Hepatocyte (in vitro differentiated cells): Measurements from ENCODE around the gene LTF. TPM values are rescaled to one million over a fixed set of nuclear protein-coding genes. Genes with fewer than 3 reads are reported as not detected.

ENCODE experiments used
- DNase-seq: peaks from one replicate; pipeline ENCODE4 v3.0.0-alpha.2; 2016; ENCODE audit warnings: low spot score
- H2AFZ ChIP-seq: fragments of 200-600 bp; sonication (generic); 2 replicates; pipeline ENCODE4 v1.6.0; 2016; ENCODE audit warnings: antibody characterized with exemption, mild to moderate bottlenecking
- H3K27ac ChIP-seq: fragments of 200-600 bp; sonication (generic); 2 replicates; pipeline ENCODE4 v1.5.1; 2016; ENCODE audit warnings: mild to moderate bottlenecking
- H3K27me3 ChIP-seq: fragments of 200-600 bp; sonication (generic); 2 replicates; pipeline ENCODE4 v1.6.1; 2016
- H3K36me3 ChIP-seq: fragments of 200-600 bp; sonication (generic); replicated peaks from 2 replicates; pipeline ENCODE4 v1.5.1; 2016; ENCODE audit warnings: low read depth; ENCODE audit not compliant: insufficient read depth
- H3K4me1 ChIP-seq: fragments of 200-600 bp; sonication (generic); 2 replicates; pipeline ENCODE4 v1.5.1; 2016; ENCODE audit warnings: mild to moderate bottlenecking, moderate library complexity; ENCODE audit not compliant: insufficient read depth
- H3K4me2 ChIP-seq: fragments of 200-600 bp; sonication (generic); 2 replicates; pipeline ENCODE4 v1.6.0; 2016
- H3K4me3 ChIP-seq: fragments of 200-600 bp; sonication (generic); 2 replicates; pipeline ENCODE4 v1.5.1; 2016; ENCODE audit warnings: mild to moderate bottlenecking
- H3K79me2 ChIP-seq: fragments of 200-600 bp; sonication (generic); 2 replicates; pipeline ENCODE4 v1.6.0; 2017; ENCODE audit warnings: mild to moderate bottlenecking
- H3K9me2 ChIP-seq: fragments of 200-600 bp; sonication (generic); replicated peaks from 2 replicates; pipeline ENCODE4 v1.6.0; 2017; ENCODE audit warnings: mild to moderate bottlenecking; ENCODE audit not compliant: insufficient read depth
- H3K9me3 ChIP-seq: fragments of 200-600 bp; sonication (generic); 2 replicates; pipeline ENCODE4 v1.5.1; 2016; ENCODE audit warnings: low read depth, mild to moderate bottlenecking
- H4K20me1 ChIP-seq: fragments of 200-600 bp; sonication (generic); 2 replicates; pipeline ENCODE4 v1.6.0; 2016; ENCODE audit warnings: mild to moderate bottlenecking; ENCODE audit not compliant: insufficient read depth, poor library complexity, severe bottlenecking
- CTCF ChIP-seq: fragments of 200-600 bp; sonication (generic); IDR thresholded peaks from 2 replicates; pipeline ENCODE4 v1.5.1; 2016; ENCODE audit warnings: antibody characterized with exemption, mild to moderate bottlenecking; ENCODE audit not compliant: poor library complexity
- EZH2 ChIP-seq: fragments of 200-600 bp; sonication (generic); IDR thresholded peaks from 2 replicates; pipeline ENCODE4 v1.6.1; 2016; ENCODE audit warnings: antibody characterized with exemption, mild to moderate bottlenecking, borderline replicate concordance
- EZH2phosphoT487 ChIP-seq: fragments of 200-600 bp; sonication (generic); IDR thresholded peaks from one replicate; pipeline ENCODE4 v1.6.1; 2018; ENCODE audit warnings: antibody characterized with exemption, mild to moderate bottlenecking, low read depth, moderate library complexity; ENCODE audit not compliant: unreplicated experiment, severe bottlenecking
- WGBS: methylation state at CpG from one replicate; pipeline ENCODE4 v1.1.6; 2016; ENCODE audit warnings: low lambda C conversion rate; ENCODE audit errors: missing lambda C conversion rate; 5-methylcytosine and 5-hydroxymethylcytosine counted together
- polyA plus RNA-seq: library from polyadenylated mRNA; unstranded; fragments of >200 nt; fragmentation: Nextera tagmentation; extraction: Ambion mirVana; gene quantifications from 2 replicates; pipeline ENCODE4 v1.2.1, GENCODE V29; 2016
- total RNA-seq: library from RNA; depleted of rRNA; stranded (reverse); fragments of >200 nt; gene quantifications from 2 replicates; pipeline ENCODE4 v1.2.3, GENCODE V29; 2014

The LTF gene
- total and polyA plus RNA-seq, 2 experiments from 2014 or later: 1.8 TPM; not detected in 1

- Histone ChIP-seq H3K4me2 (no peak overlapping the region), H3K27me3 (no peaks in the 10 kb centered on the region), H3K9me2 (no peaks in the 10 kb centered on the region), H3K4me1 (no peaks in the 10 kb centered on the region), H4K20me1 (no peaks in the 10 kb centered on the region), H3K36me3 (no peaks in the 10 kb centered on the region), H3K79me2 (no peaks in the 10 kb centered on the region), H3K27ac (no peak overlapping the region), H2AFZ (no peak overlapping the region), H3K4me3 (no peak overlapping the region), H3K9me3 (no peaks in the 10 kb centered on the region)
- TF ChIP-seq EZH2phosphoT487 (no peak), CTCF (no peak), EZH2 (no peak)
- DNase-seq: no peak
- WGBS: 84% methylated on average over 5 of the region's 5 CpGs
Measured at GRCh38 chr3:46447228-46447985, 17.3 kb downstream of the LTF start.

DNA sequence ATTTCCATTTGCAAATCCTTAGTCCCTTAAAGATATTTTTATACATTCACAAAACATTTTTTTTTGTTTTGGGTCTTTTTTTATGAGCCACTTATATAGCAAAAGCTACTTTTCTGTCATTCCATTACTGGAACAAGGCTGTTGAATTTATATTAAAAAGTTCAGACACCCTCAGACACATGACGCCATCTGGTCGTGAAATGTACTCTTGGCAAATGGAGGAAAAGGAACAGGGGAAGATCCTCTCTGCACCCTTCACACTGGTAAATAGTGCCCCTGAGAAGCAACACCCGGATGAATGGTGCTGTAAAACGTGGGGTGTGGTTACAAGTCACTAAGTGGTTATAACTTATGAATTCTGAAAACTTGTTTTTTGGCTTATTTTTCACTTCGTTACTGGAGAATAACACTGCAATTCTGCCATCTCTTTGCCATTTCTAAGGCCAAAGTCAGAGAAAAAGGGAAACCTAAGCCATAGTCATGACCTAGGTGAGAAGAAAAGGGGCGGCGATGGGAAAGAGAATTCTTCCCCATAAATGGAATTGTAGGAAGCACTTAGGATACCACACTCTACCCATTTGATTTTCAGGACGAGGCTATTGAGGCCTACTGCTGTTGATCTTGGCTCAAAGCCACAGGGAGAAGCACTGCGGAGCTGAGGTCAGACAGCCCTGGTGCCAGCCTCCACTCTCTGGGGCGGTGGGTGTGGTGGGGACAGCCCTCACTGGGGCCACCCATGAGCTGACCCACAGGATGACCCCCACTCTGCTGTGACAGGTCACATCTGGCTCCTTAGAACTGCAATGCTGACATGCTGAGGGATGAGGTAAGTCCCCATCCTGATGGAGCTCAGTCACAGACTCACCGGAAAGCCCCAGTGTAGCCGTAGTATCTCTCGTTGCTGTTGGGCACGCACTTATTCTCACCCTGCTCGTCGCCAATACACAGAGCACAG lies 21.9 kb downstream of the LTF start:
- no peaks in the 10 kb centered on the region for H3K36me3 ChIP-seq
- no peaks in the 10 kb centered on the region for H4K20me1 ChIP-seq
- no peak overlapping the region for H3K4me3 ChIP-seq
- 70% methylated on average over 16 of the region's 16 CpGs for WGBS
- H3K79me2 ChIP-seq: no peaks in the 10 kb centered on the region
- H3K27me3 ChIP-seq: no peaks in the 10 kb centered on the region
- peak; percentile 66 for DNase-seq
- H3K9me2 ChIP-seq: no peaks in the 10 kb centered on the region
- no peak for TF ChIP-seq EZH2
- TF ChIP-seq CTCF: peak; percentile 54
- no peak for TF ChIP-seq EZH2phosphoT487
- H2AFZ ChIP-seq: no peak overlapping the region
- H3K27ac ChIP-seq: no peak overlapping the region
- no peaks in the 10 kb centered on the region for H3K9me3 ChIP-seq
- no peak overlapping the region for H3K4me2 ChIP-seq
- peaks cover 7% of the 10 kb centered on the region for H3K4me1 ChIP-seq

DNA sequence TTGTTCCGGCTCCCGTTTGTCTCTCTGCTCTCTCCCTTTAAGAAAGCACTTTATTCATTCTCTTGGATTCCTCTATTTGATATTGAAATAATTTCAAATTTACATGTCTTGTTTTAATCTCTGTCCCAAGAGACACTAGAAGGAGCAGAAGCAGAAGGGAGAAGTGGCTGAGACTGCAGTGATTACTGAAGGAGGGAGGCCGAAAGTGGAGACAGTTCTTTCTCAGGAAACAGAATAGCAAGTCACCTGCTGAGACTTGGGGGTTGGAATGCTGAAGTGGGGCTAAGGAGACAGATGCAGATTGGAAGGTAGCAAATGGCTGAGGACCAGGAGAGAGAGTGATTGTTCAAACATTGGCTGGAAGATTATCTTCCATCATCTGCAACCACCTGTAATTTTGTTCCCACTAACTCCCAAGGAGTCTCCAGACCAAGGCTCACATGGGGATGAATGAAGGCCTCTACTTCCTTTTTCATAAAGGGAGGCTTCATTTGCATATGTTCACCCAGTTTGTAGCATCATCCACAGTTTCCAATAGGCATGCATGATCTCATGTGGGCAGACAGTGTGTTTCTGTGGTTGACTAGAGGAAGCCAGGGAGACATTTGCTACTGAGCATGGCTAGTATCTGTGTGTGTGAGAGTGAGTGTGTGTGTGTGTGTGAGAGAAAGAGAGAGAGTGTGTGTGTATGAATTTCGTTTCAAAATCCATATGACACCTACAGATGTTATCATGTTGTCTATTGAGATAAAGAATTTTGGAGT lies 24.0 kb downstream of the LTF start:
- H3K4me1 ChIP-seq: peaks cover 7% of the 10 kb centered on the region
- no peaks in the 10 kb centered on the region for H3K79me2 ChIP-seq
- no peaks in the 10 kb centered on the region for H3K27me3 ChIP-seq
- H3K4me3 ChIP-seq: no peak overlapping the region
- DNase-seq: no peak
- H2AFZ ChIP-seq: no peak overlapping the region
- H3K4me2 ChIP-seq: no peak overlapping the region
- 67% methylated on average over 4 of the region's 4 CpGs for WGBS
- no peaks in the 10 kb centered on the region for H3K9me2 ChIP-seq
- H3K36me3 ChIP-seq: no peaks in the 10 kb centered on the region
- H3K9me3 ChIP-seq: no peaks in the 10 kb centered on the region
- no peaks in the 10 kb centered on the region for H4K20me1 ChIP-seq
- TF ChIP-seq CTCF (no peak), EZH2phosphoT487 (no peak), EZH2 (no peak)
- no peak overlapping the region for H3K27ac ChIP-seq
